ENCODE measurements around the gene FNDC3B. TPM values are rescaled to one million over a fixed set of nuclear protein-coding genes. Genes with fewer than 3 reads are reported as not detected.
A peak's percentile ranks its signal among the peaks of the same experiment; 100 is the strongest.

Gene FNDC3B
- total RNA-seq, 1 donor: 221 TPM

- no peak for DNase-seq (ENCODE audit: low read depth)
- H3K4me3 ChIP-seq (ENCODE audit: low read depth, low read length): no peak overlapping the region
- no peak for TF ChIP-seq CTCF (IDR thresholded peaks at IDR 0.05; ENCODE audit: insufficient read depth, low read depth, low read length)
Observed at GRCh38 chr3:172157564-172158258, 118.3 kb downstream of the FNDC3B start.

GRCh38 chr3:172158741-172159140, 119.4 kb downstream of the FNDC3B start:
- TF ChIP-seq CTCF (IDR thresholded peaks at IDR 0.05; ENCODE audit: insufficient read depth, low read depth, low read length): no peak
- no peak overlapping the region for H3K4me3 ChIP-seq (ENCODE audit: low read depth, low read length)
- DNase-seq (ENCODE audit: low read depth): no peak

GRCh38 chr3:172159376-172159775, 120.0 kb downstream of the FNDC3B start:
- no peak for TF ChIP-seq CTCF (IDR thresholded peaks at IDR 0.05; ENCODE audit: insufficient read depth, low read depth, low read length)

GRCh38 chr3:172159962-172160538, 120.7 kb downstream of the FNDC3B start:
- no peak for DNase-seq (ENCODE audit: low read depth)
- no peak overlapping the region for H3K4me3 ChIP-seq (ENCODE audit: low read depth, low read length)
- TF ChIP-seq CTCF (IDR thresholded peaks at IDR 0.05; ENCODE audit: insufficient read depth, low read depth, low read length): no peak

More at GRCh38 chr3:172159376-172159775, 120.0 kb downstream of the FNDC3B start:
- DNase-seq (ENCODE audit: low read depth): peak; percentile 53
- no peak overlapping the region for H3K4me3 ChIP-seq (ENCODE audit: low read depth, low read length)

- no peak overlapping the region for H3K4me3 ChIP-seq (ENCODE audit: low read depth, low read length)
- no peak for TF ChIP-seq CTCF (IDR thresholded peaks at IDR 0.05; ENCODE audit: insufficient read depth, low read depth, low read length)
- DNase-seq (ENCODE audit: low read depth): no peak
Observed at GRCh38 chr3:172161133-172161789, 121.9 kb downstream of the FNDC3B start.

- no peak overlapping the region for H3K4me3 ChIP-seq (ENCODE audit: low read depth, low read length)
Observed at GRCh38 chr3:172161959-172162358, 122.6 kb downstream of the FNDC3B start.

More at GRCh38 chr3:172161959-172162358, 122.6 kb downstream of the FNDC3B start:
- TF ChIP-seq CTCF (IDR thresholded peaks at IDR 0.05; ENCODE audit: insufficient read depth, low read depth, low read length): no peak
- DNase-seq (ENCODE audit: low read depth): no peak
